OCI-LY1 (cell line): Measurements from ENCODE around the gene GSE1.

Experiments
- H2AFZ ChIP-seq: fragments of 200-600 bp; sonication (generic), shearing (Covaris generic); 2 replicates; pipeline ENCODE4 v1.6.0; 2014; ENCODE audit warnings: antibody characterized with exemption, mild to moderate bottlenecking, low read length
- H3F3A ChIP-seq: fragments of 200-600 bp; sonication (generic), shearing (Covaris generic); 2 replicates; pipeline ENCODE4 v1.6.0; 2014; ENCODE audit warnings: mild to moderate bottlenecking, antibody characterized with exemption, low read length, moderate library complexity; ENCODE audit not compliant: insufficient read depth
- H3K27ac ChIP-seq: fragments of 200-600 bp; sonication (generic); 2 replicates; pipeline ENCODE4 v1.5.1; 2014; ENCODE audit warnings: low read length, mixed run types, mild to moderate bottlenecking, low read depth; ENCODE audit not compliant: poor library complexity, severe bottlenecking
- H3K27me3 ChIP-seq: fragments of 200-600 bp; sonication (generic); 2 replicates; pipeline ENCODE4 v1.6.0; 2014; ENCODE audit warnings: antibody characterized with exemption, mild to moderate bottlenecking, low read length, moderate library complexity; ENCODE audit not compliant: insufficient read depth
- H3K36me3 ChIP-seq: fragments of 200-600 bp; sonication (generic); 2 replicates; pipeline ENCODE4 v1.6.1; 2014; ENCODE audit warnings: mild to moderate bottlenecking, antibody characterized with exemption, low read length, moderate library complexity, mixed read lengths; ENCODE audit not compliant: insufficient read depth
- H3K4me1 ChIP-seq: fragments of 200-600 bp; sonication (generic); 2 replicates; pipeline ENCODE4 v1.5.1; 2014; ENCODE audit warnings: mild to moderate bottlenecking, low read length, moderate library complexity; ENCODE audit not compliant: insufficient read depth, severe bottlenecking
- H3K4me2 ChIP-seq: fragments of 200-600 bp; sonication (generic), shearing (Covaris generic); 2 replicates; pipeline ENCODE4 v1.6.1; 2014; ENCODE audit warnings: low read length
- H3K4me3 ChIP-seq: fragments of 200-600 bp; sonication (generic); 2 replicates; pipeline ENCODE4 v1.5.1; 2014; ENCODE audit warnings: low read length, low read depth, mild to moderate bottlenecking, mixed read lengths; ENCODE audit not compliant: poor library complexity, severe bottlenecking
- H3K79me2 ChIP-seq: fragments of 200-600 bp; shearing (Covaris generic); 2 replicates; pipeline ENCODE4 v1.6.1; 2016; ENCODE audit warnings: mixed run types, low read length, mixed read lengths; ENCODE audit not compliant: insufficient read depth
- H3K9ac ChIP-seq: fragments of 200-600 bp; sonication (generic), shearing (Covaris generic); 2 replicates; pipeline ENCODE4 v1.6.1; 2014; ENCODE audit warnings: mild to moderate bottlenecking, low read length, mixed read lengths
- H3K9me2 ChIP-seq: fragments of 200-600 bp; sonication (generic), shearing (Covaris generic); 2 replicates; pipeline ENCODE4 v1.6.1; 2014; ENCODE audit warnings: low read depth, mild to moderate bottlenecking, low read length, mixed read lengths
- H3K9me3 ChIP-seq: fragments of 200-600 bp; shearing (Covaris generic); 2 replicates; pipeline ENCODE4 v1.6.1; 2014; ENCODE audit warnings: low read length, mixed read lengths
- H4K20me1 ChIP-seq: fragments of 200-600 bp; sonication (generic), shearing (Covaris generic); 2 replicates; pipeline ENCODE4 v1.6.0; 2016; ENCODE audit warnings: mild to moderate bottlenecking, low read length; ENCODE audit not compliant: insufficient read depth
- CTCF ChIP-seq: fragments of 200-600 bp; sonication (generic), shearing (Covaris generic); IDR thresholded peaks from 2 replicates; pipeline ENCODE4 v1.5.1; 2017; ENCODE audit warnings: mild to moderate bottlenecking, antibody characterized with exemption, low read length, moderate library complexity, mixed read lengths
- EZH2 ChIP-seq: fragments of 200-600 bp; sonication (generic), shearing (Covaris generic); IDR thresholded peaks from 2 replicates; pipeline ENCODE4 v1.8.0; 2017; ENCODE audit warnings: borderline replicate concordance, mixed run types, mild to moderate bottlenecking, antibody characterized with exemption, low read length, moderate library complexity, mixed read lengths

GSE1 gene

GRCh38 chr16:85675251-85675874 is 62.2 kb downstream of the GSE1 start:
- H3K4me2 ChIP-seq, result no peak overlapping the region
- TF ChIP-seq CTCF (peak; percentile 48; the same call in 1 of the 2 replicates), EZH2 (no peak)
- H3K9ac ChIP-seq, result no peak overlapping the region
- H2AFZ ChIP-seq, result no peak overlapping the region
- H3K79me2 ChIP-seq, result no peaks in the 10 kb centered on the region
- no peaks in the 10 kb centered on the region for H3K27me3 ChIP-seq
- H3F3A ChIP-seq, result no peaks in the 10 kb centered on the region
- peaks cover 98% of the 10 kb centered on the region for H3K36me3 ChIP-seq
- no peak overlapping the region for H3K4me3 ChIP-seq
- H3K4me1 ChIP-seq, result no peaks in the 10 kb centered on the region
- no peaks in the 10 kb centered on the region for H4K20me1 ChIP-seq
- H3K9me3 ChIP-seq, result no peaks in the 10 kb centered on the region
- H3K27ac ChIP-seq, result no peak overlapping the region
- H3K9me2 ChIP-seq, result no peaks in the 10 kb centered on the region

- H3K27ac ChIP-seq, result no peak overlapping the region
- no peaks in the 10 kb centered on the region for H3F3A ChIP-seq
- H3K4me2 ChIP-seq, result no peak overlapping the region
- no peak overlapping the region for H3K4me3 ChIP-seq
- H3K9me2 ChIP-seq, result no peaks in the 10 kb centered on the region
- no peaks in the 10 kb centered on the region for H3K27me3 ChIP-seq
- TF ChIP-seq CTCF (no peak), EZH2 (no peak)
- H3K36me3 ChIP-seq, result peaks cover 100% of the 10 kb centered on the region
- no peak overlapping the region for H2AFZ ChIP-seq
- H3K9me3 ChIP-seq, result no peaks in the 10 kb centered on the region
- no peak overlapping the region for H3K9ac ChIP-seq
- no peaks in the 10 kb centered on the region for H3K79me2 ChIP-seq
- no peaks in the 10 kb centered on the region for H4K20me1 ChIP-seq
- no peaks in the 10 kb centered on the region for H3K4me1 ChIP-seq
Measured at GRCh38 chr16:85676466-85676865, 63.3 kb downstream of the GSE1 start.

DNA sequence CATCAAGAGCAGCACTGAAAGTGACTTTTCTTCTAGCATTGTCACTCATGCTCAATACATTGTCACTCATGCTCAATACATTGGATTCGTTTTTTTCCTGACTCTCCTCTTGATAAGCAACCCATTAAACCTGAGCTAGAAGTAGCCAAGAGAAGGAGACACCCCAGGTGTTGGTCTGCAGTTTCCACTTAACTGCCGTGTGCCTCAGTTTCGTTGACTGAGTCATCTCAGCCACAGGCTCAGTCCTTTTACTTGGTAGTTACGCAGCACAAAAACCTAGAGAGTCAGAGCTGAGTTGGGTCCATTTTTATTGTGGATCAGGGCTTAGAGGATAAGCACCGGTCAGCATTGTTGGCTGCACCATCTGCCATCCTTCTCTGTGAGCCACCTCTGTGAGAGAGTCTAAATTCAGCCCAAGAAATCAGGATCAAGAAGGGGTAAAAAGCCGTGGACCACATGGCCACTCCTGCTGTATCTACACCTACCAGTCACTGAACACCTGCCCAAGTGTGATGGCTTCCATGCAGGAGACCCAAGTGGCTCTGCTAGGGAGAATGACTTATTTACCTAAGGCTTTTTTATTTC is 64.4 kb downstream of the GSE1 start:
- H3K36me3 ChIP-seq, result peaks cover 99% of the 10 kb centered on the region

More for the DNA sequence above, 64.4 kb downstream of the GSE1 start:
- Histone ChIP-seq H3K4me1 (no peaks in the 10 kb centered on the region), H3K27ac (no peak overlapping the region), H3K4me3 (no peak overlapping the region), H3K9ac (no peak overlapping the region), H3F3A (no peaks in the 10 kb centered on the region), H3K27me3 (no peaks in the 10 kb centered on the region), H3K9me2 (no peaks in the 10 kb centered on the region), H3K9me3 (no peaks in the 10 kb centered on the region), H2AFZ (no peak overlapping the region), H4K20me1 (no peaks in the 10 kb centered on the region), H3K4me2 (no peak overlapping the region), H3K79me2 (no peaks in the 10 kb centered on the region)
- TF ChIP-seq CTCF (no peak), EZH2 (no peak)
